Stimulated activated CD4-positive, alpha-beta T cell treated with anti-CD3 and anti-CD28 coated beads, Interleukin-15, amount 100 ng/mL, for 48 hours (primary cell): ENCODE results near the gene DIS3L.
"Not testable (repeated sequence)": the region's sequence is repeated elsewhere in the genome, so short reads cannot be mapped to it uniquely, and the experiment has no call there.

Experiments used
- DNase-seq, 2 donors: peaks; one replicate each; pipeline ENCODE4 v3.0.0-alpha.2; 2020; ENCODE audit warnings: low read depth in 2 of 2

DIS3L gene

GRCh38 chr15:66276546-66276945 is 16.8 kb upstream of the DIS3L start:
- no peak for DNase-seq

GRCh38 chr15:66278056-66278455 is 15.3 kb upstream of the DIS3L start:
- DNase-seq: no peak

- no peak for DNase-seq
Observed at GRCh38 chr15:66278671-66279070, 14.7 kb upstream of the DIS3L start.

GRCh38 chr15:66284271-66284670 is 9.1 kb upstream of the DIS3L start:
- no peak for DNase-seq

GRCh38 chr15:66285533-66286280 is 7.7 kb upstream of the DIS3L start:
- DNase-seq: no peak

- DNase-seq: no peak
Observed at GRCh38 chr15:66287461-66288057, 5.8 kb upstream of the DIS3L start.

GRCh38 chr15:66288093-66288492 is 5.3 kb upstream of the DIS3L start:
- no peak for DNase-seq

GRCh38 chr15:66288551-66289185 is 4.7 kb upstream of the DIS3L start:
- DNase-seq: no peak

GRCh38 chr15:66290007-66290406 is 3.4 kb upstream of the DIS3L start:
- DNase-seq: no peak

GRCh38 chr15:66290518-66290917 is 2.9 kb upstream of the DIS3L start:
- no peak for DNase-seq

- DNase-seq: no peak
Observed at GRCh38 chr15:66291816-66292570, 1.4 kb upstream of the DIS3L start.

- DNase-seq: no peak
Observed at GRCh38 chr15:66292571-66293418, 573 bp upstream of the DIS3L start.

- DNase-seq: no peak
Observed at GRCh38 chr15:66294157-66294931, 976 bp downstream of the DIS3L start.

- no peak for DNase-seq
Observed at GRCh38 chr15:66294932-66295235, 1.5 kb downstream of the DIS3L start.

- no peak for DNase-seq
Observed at GRCh38 chr15:66296186-66296585, 2.8 kb downstream of the DIS3L start.

GRCh38 chr15:66298803-66299251 is 5.5 kb downstream of the DIS3L start:
- DNase-seq: no peak

- DNase-seq: no peak
Observed at GRCh38 chr15:66302489-66303278, 9.3 kb downstream of the DIS3L start.

- not testable (repeated sequence) for DNase-seq
Observed at GRCh38 chr15:66304425-66304824, 11.1 kb downstream of the DIS3L start.

- no peak for DNase-seq
Observed at GRCh38 chr15:66306381-66306780, 13.0 kb downstream of the DIS3L start.

GRCh38 chr15:66308531-66308930 is 15.2 kb downstream of the DIS3L start:
- no peak for DNase-seq
